Amniotic epithelial cell (primary cell): ENCODE data around the gene PRR13.
A peak's percentile ranks its signal among the peaks of the same experiment; 100 is the strongest.
"Not testable (repeated sequence)": the region's sequence is repeated elsewhere in the genome, so short reads cannot be mapped to it uniquely, and the experiment has no call there.

Experiments
- DNase-seq: peaks from one replicate; pipeline ENCODE4 v3.0.0-alpha.2; 2010; ENCODE audit warnings: low read depth

PRR13 gene, protein sequence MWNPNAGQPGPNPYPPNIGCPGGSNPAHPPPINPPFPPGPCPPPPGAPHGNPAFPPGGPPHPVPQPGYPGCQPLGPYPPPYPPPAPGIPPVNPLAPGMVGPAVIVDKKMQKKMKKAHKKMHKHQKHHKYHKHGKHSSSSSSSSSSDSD

GRCh38 chr12:53441040-53441833 is at the start of gene PRR13:
TSS of gene PRR13 (plus strand) at chr12:53441734. CDS start at chr12:53442715, 981 bp downstream.
- DNase-seq, result peak; percentile 99

DNA sequence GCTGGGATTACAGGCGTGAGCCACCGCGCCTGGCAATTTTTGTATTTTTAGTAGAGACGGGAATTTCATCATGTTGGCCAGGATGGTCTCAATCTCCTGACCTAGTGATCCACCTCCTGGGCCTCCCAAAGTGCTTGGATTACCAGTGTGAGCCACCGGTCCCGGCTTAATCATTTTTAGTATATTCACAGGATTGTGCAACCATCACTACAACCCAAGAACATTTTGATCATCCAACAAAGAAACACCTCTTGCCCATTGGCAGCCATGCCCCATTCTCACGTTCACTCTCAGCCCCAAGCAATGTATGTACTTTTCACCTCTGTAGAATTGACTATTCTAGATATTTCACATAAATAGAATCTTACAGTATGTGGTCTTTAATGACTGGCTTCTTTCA is 41.6 kb upstream of the PRR13 start:
- DNase-seq, result no peak

DNA sequence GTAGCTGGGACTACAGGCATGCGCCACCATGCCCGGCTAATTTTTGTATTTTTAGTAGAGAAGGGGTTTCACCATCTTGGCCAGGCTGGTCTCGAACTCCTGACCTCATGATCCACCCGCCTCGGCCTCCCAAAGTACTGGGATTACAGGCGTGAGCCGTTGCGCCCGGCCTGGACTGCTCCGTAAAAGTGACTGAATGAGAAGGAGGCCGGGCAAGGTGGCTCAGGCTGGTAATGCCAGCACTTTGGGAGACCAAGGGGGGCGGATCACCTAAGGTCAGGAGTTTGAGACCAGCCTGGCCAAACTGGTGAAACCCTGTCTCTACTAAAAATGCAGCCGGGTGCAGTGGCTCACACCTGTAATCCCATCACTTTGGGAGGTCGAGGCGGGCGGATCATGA is 39.2 kb upstream of the PRR13 start:
- DNase-seq, result not testable (repeated sequence)

- no peak for DNase-seq
These were observed 38.7 kb upstream of the PRR13 start for GRCh38 chr12:53402871-53403270.

GRCh38 chr12:53410951-53411350 is 30.6 kb upstream of the PRR13 start:
- no peak for DNase-seq

DNA sequence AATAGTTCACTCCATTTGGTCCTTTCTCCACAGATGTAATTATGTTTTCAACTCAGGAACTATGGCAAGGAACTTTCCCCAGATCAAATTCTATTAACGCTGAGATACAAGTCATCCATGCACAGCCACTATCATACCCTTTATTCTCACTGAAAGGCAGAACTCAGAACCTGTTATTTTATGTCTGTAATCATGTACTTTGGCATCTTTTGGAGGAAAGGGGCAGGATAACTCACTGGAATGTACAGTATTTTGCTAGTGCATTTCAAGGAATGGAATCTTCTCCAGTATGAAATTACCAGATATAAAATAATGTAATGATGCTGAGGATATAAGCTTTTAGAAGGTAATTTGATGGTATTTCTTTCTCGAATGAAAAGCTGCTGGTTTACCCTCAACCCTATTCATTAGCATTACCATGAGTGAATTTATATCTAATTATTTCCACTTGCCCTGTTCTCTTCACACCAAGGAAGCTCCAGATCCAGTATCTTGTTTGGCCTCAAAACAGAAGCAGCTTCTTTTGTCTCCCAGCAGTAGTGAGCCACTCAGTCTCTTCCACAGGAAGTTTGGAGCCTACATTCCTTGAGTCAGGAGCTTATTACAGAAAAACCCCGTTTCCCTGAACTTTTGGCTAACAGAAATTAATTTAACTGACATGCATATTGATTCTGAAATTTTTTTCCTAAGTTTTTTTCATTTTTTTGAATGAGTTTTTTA is 27.9 kb upstream of the PRR13 start:
- DNase-seq, result no peak

GRCh38 chr12:53414756-53415417 is 26.6 kb upstream of the PRR13 start:
- DNase-seq, result peak; percentile 57

DNA sequence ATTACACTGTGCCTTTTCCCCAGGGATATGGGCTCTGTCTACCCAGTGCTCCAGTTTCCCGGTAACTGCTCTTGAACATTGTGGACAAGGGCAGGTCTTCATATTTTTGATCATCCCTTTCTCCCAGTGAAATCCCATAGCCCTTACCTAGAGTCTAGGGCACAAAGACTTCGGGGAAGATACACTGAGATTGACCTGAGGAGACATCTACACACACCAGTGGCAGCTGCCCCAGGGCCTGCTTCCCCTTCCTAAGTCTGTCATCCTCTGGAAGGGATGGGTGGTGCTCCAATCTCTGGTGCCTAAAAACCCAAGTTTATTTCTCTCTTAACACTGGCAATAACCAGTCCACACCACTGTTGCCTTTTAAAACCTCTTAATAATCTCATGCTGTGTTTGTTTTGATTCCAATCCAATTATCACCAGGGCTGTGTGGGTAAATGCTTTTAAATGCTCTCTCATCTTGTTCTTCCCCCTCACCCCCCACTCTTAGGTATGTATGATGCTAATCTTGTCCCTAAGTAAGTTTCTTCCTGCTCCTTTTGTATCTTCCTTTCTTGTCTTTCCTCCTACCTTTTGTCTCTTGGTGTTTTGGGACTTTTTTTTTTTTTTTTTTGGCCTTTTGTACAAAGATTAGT is 25.7 kb upstream of the PRR13 start:
- DNase-seq, result not testable (repeated sequence)

DNA sequence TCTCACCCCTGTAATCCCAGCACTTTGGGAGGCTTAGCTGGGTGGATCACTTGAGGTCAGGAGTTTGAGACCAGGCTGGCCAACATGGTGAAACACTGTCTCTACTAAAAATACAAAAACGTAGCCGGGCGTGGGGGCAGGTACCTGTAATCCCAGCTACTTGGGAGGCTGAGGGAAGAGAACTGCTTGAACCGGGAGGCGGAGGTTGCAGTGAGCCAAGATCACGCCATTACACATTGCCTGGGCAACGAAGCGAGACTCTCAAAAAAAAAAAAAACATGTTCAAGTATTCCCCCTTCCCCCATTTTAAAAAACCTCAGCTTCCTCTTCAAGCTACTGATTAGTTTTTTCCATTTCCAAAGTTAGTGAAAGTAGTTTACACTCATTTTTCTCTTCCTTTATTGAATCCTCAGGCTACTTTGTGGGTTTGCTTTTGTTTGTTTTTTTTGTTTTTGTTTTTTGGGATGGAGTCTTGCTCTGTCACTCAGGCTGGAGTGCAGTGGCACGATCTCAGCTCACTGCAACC is 24.2 kb upstream of the PRR13 start:
- DNase-seq, result not testable (repeated sequence)

- DNase-seq, result no peak
These were observed 23.3 kb upstream of the PRR13 start for GRCh38 chr12:53418221-53418620.

GRCh38 chr12:53419756-53420155 is 21.8 kb upstream of the PRR13 start:
- DNase-seq, result no peak

DNA sequence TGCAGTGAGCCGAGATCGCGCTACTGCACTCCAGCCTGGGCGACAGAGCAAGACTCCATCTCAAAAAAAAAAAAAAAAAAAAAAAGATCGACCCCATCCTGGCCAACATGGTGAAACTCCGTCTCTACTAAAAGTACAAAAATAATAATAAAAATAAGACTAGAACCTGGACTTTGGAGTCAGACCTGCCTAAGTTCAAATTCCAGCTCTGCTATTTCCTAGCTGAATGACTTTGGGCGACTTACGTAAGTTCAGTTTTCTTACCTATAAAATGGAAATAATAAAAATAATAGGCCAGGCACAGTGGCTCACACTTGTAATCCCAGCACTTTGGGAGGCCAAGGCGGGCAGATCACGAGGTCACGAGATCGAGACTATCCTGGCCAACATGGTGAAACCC is 19.3 kb upstream of the PRR13 start:
- not testable (repeated sequence) for DNase-seq

- DNase-seq, result no peak
These were observed 17.9 kb upstream of the PRR13 start, which contains the start of gene AMHR2 for GRCh38 chr12:53423597-53423996. TSS of gene AMHR2 (plus strand) at chr12:53423855. CDS start at chr12:53423935, 80 bp downstream.

DNA sequence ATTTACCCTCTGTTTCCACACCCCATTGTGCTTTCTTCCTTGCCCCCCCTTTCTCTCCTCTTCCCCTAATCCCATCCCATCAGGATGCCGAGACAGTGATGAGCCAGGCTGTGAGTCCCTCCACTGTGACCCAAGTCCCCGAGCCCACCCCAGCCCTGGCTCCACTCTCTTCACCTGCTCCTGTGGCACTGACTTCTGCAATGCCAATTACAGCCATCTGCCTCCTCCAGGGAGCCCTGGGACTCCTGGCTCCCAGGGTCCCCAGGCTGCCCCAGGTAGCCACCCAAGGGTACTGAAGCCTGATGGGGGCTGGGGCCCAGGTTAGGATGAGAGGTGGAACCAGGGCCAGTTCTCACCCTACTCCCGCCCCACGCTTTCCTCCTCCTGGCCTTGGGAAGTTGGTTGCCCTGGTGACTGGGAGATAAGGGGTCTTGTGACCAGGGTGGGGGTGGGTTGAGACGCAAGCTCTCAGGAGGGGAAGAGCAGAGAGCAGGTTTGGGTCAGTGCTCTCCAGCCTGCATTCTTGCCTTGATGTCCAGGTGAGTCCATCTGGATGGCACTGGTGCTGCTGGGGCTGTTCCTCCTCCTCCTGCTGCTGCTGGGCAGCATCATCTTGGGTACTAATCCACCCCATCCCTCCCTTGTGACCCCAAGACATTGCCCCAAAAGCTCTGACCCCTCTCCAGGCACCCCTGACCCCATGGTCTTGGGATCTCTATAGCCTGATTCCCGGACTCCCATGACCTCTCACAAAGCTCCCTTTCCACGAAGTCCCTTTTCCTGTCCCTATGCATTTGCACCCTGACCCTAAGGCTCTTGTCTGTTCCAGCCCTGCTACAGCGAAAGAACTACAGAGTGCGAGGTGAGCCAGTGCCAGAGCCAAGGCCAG is 16.7 kb upstream of the PRR13 start:
- DNase-seq, result peak; percentile 68

- DNase-seq, result no peak
These were observed 15.9 kb upstream of the PRR13 start for GRCh38 chr12:53425515-53426150.

- DNase-seq, result peak; percentile 97
These were observed 13.5 kb upstream of the PRR13 start for GRCh38 chr12:53427905-53428594.

DNA sequence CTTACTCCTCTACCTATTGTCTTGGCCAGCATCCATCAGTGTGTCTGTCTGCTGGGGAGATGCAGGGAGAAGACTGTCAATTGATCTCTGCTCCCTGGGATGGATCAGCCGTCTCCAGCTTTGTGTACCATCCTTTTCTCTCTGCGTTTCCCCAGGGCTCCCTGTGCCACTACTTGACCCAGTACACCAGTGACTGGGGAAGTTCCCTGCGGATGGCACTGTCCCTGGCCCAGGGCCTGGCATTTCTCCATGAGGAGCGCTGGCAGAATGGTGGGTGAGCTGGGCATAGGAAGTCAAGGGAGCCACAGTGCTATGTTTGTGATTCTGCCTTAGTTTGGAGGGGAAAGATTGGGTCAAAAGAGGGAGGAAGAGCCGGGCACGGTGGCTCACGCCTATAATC is 12.8 kb upstream of the PRR13 start:
- no peak for DNase-seq

DNA sequence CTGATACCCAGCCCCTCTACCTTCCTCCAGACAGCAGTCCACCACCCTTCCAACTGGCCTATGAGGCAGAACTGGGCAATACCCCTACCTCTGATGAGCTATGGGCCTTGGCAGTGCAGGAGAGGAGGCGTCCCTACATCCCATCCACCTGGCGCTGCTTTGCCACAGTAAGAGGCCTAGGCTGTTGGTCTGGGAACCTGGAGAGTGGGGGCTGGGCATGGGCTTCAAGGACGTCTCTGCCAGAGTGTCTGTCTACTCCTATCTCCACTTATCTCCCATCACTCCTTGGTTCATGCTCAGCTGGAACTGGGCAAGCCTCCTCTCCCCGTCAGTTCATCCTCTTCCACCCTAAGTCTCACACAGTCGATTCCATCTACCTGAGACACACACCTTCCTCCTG is 11.4 kb upstream of the PRR13 start:
- no peak for DNase-seq

DNA sequence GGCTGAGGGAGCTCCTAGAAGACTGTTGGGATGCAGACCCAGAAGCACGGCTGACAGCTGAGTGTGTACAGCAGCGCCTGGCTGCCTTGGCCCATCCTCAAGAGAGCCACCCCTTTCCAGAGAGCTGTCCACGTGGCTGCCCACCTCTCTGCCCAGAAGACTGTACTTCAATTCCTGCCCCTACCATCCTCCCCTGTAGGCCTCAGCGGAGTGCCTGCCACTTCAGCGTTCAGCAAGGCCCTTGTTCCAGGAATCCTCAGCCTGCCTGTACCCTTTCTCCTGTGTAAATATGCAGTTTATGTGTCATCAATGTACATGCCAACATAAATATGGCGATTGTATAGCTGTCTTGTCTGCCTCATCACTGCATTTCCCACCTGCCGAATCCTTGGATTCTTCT is 10.3 kb upstream of the PRR13 start:
- DNase-seq, result no peak

GRCh38 chr12:53435326-53435725 is 6.2 kb upstream of the PRR13 start:
- DNase-seq, result not testable (repeated sequence)
